ENCODE measurements around the gene PSTPIP1.

Gene PSTPIP1

GRCh38 chr15:77057072-77057471 is 62.1 kb downstream of the PSTPIP1 start:
- H3K4me3 ChIP-seq (ENCODE audit: low read depth, low read length): no peak overlapping the region
- no peak for TF ChIP-seq CTCF (IDR thresholded peaks at IDR 0.05; ENCODE audit: low read depth, low read length)

GRCh38 chr15:77057685-77058084 is 62.8 kb downstream of the PSTPIP1 start:
- H3K4me3 ChIP-seq (ENCODE audit: low read depth, low read length): no peak overlapping the region
- TF ChIP-seq CTCF (IDR thresholded peaks at IDR 0.05; ENCODE audit: low read depth, low read length): no peak

- TF ChIP-seq CTCF (IDR thresholded peaks at IDR 0.05; ENCODE audit: low read depth, low read length): no peak
- H3K4me3 ChIP-seq (ENCODE audit: low read depth, low read length): no peak overlapping the region
Measured at GRCh38 chr15:77058468-77058867, 63.5 kb downstream of the PSTPIP1 start.

- no peak for TF ChIP-seq CTCF (IDR thresholded peaks at IDR 0.05; ENCODE audit: low read depth, low read length)
- no peak overlapping the region for H3K4me3 ChIP-seq (ENCODE audit: low read depth, low read length)
Measured at GRCh38 chr15:77059786-77060361, 64.9 kb downstream of the PSTPIP1 start.

- TF ChIP-seq CTCF (IDR thresholded peaks at IDR 0.05; ENCODE audit: low read depth, low read length): no peak
- H3K4me3 ChIP-seq (ENCODE audit: low read depth, low read length): no peak overlapping the region
Measured at GRCh38 chr15:77060546-77060945, 65.6 kb downstream of the PSTPIP1 start.

GRCh38 chr15:77063249-77063648 is 68.3 kb downstream of the PSTPIP1 start:
- no peak for TF ChIP-seq CTCF (IDR thresholded peaks at IDR 0.05; ENCODE audit: low read depth, low read length)
- no peak overlapping the region for H3K4me3 ChIP-seq (ENCODE audit: low read depth, low read length)

GRCh38 chr15:77064063-77064462 is 69.1 kb downstream of the PSTPIP1 start:
- no peak overlapping the region for H3K4me3 ChIP-seq (ENCODE audit: low read depth, low read length)
- no peak for TF ChIP-seq CTCF (IDR thresholded peaks at IDR 0.05; ENCODE audit: low read depth, low read length)
